Pancreas (tissue), 10 donors: ENCODE data around the gene DPYSL5. TPM values are rescaled to one million over a fixed set of nuclear protein-coding genes. Genes with fewer than 3 reads are reported as not detected.

Experiments used
- ATAC-seq, 4 donors: fragments of 200-7000 bp; cut with Tn5 transposase; one replicate each; pipeline versions ENCODE4 v1.8.0 to v1.9.1; 2020; ENCODE audit warnings: mild to moderate bottlenecking in 4 of 4, moderate library complexity in 4 of 4
- DNase-seq, 6 donors: peaks; one replicate each; pipeline ENCODE4 v3.0.0-alpha.2; 2020
- FAIRE-seq: peaks from 2 replicates; lab custom pipeline; 2012; peaks lifted over from hg19 to GRCh38; lab: Jason Lieb, UNC
- H3K27ac ChIP-seq, 4 donors: fragments of 200-600 bp; sonication (generic); 1 replicate in 3 of 4; 2 replicates in 1 of 4; pipeline versions ENCODE4 v1.5.0 to v1.8.0; 2020
- H3K27me3 ChIP-seq, 4 donors: fragments of 200-600 bp; one replicate each; pipeline ENCODE4 v1.8.0; 2021
- H3K36me3 ChIP-seq, 3 donors: fragments of 200-600 bp; sonication (generic) in 1 of 3; one replicate each; pipeline versions ENCODE4 v1.5.0 to v1.8.0; 2020 to 2021
- H3K4me1 ChIP-seq, 3 donors: fragments of 200-600 bp; one replicate each; pipeline ENCODE4 v1.8.0; 2021
- H3K4me3 ChIP-seq, 4 donors: fragments of 200-600 bp; sonication (generic) in 2 of 4; one replicate each; pipeline versions ENCODE4 v1.5.0 to v1.8.0; 2020 to 2021
- H3K9me3 ChIP-seq, 4 donors: fragments of 200-600 bp; one replicate each; pipeline ENCODE4 v1.8.0; 2021
- CTCF ChIP-seq, 4 donors: fragments of 200-600 bp; sonication (generic) in 3 of 4; IDR thresholded peaks; one replicate each; pipeline versions ENCODE4 v1.5.0 to v1.8.0; 2021; ENCODE audit warnings: antibody characterized with exemption in 4 of 4
- WGBS, 2 donors: extraction: QIAGEN DNeasy Blood & Tissue Kit; methylation state at CpG; one replicate each; pipeline ENCODE4 v1.1.7; 2013; 5-methylcytosine and 5-hydroxymethylcytosine counted together
- intact Hi-C, 3 donors: fragments of 100-400 bp; cut with DNase I; formaldehyde crosslinking; loops; one replicate each; pipeline versions ENCODE4 v1.11.1 to v1.14.2; 2022
- polyA plus RNA-seq, 2 donors: library from polyadenylated mRNA; stranded (reverse); fragments of 200-250 nt; gene quantifications; one replicate each; pipeline ENCODE4 v1.2.3, GENCODE V29; 2013
- total RNA-seq, 6 donors: library from RNA; stranded (reverse); fragmentation: NEBNext Ultra II Directional in 4 of 6; extraction: Animal tissue kit (Norgen Biotek cat#: 25700) in 4 of 6; gene quantifications; one replicate each; pipeline versions ENCODE4 v1.2.1 to v1.2.4, GENCODE V29; 2021 to 2023
- donor health status: healthy with polysubstance abuse.
- donor health status: DM: no; HTN: no; CAD: no; lungs with moderate emphysema.
- donor health status: DM: no; HTN: no; CAD: no.
- donor health status: control.
- donor health status: control.
- donor health status: Bipolar disorder and iron deficiency.
- donor health status: DM: yes; HTN: yes; CAD: no.
- donor health status: DM: no; HTN: no; CAD: no.
- donor health status: DM: no; HTN: no; CAD: no.
- donor health status: DM: yes; HTN: yes; CAD: no.

DPYSL5 gene
- total and polyA plus RNA-seq, 8 donors: 0.02 to 0.12 (median 0.09) TPM; not detected in 5

GRCh38 chr2:26901326-26902183 lies 53.6 kb downstream of the DPYSL5 start:
- no peak for TF ChIP-seq CTCF (IDR thresholded peaks at IDR 0.05)
- no peak for DNase-seq
- intact Hi-C loops: no loop called here
- no peak overlapping the region for H3K4me3 ChIP-seq
- FAIRE-seq: no peak
- H3K36me3 ChIP-seq: no peaks in the 10 kb centered on the region
- WGBS, 2 donors: 67 to 70% methylated on average over 23 of the region's 23 CpGs
- no peak overlapping the region for H3K27ac ChIP-seq
- H3K27me3 ChIP-seq: no peaks in the 10 kb centered on the region
- no peaks in the 10 kb centered on the region for H3K9me3 ChIP-seq
- no peaks in the 10 kb centered on the region for H3K4me1 ChIP-seq
- ATAC-seq: no peak

GRCh38 chr2:26903676-26904075 lies 55.7 kb downstream of the DPYSL5 start:
- Histone ChIP-seq H3K4me3 (no peak overlapping the region), H3K27ac (no peak overlapping the region), H3K4me1 (no peaks in the 10 kb centered on the region), H3K36me3 (no peaks in the 10 kb centered on the region), H3K27me3 (no peaks in the 10 kb centered on the region), H3K9me3 (no peaks in the 10 kb centered on the region)
- FAIRE-seq (no peak), ATAC-seq (no peak), DNase-seq (no peak)
- intact Hi-C loops: no loop called here
- no peak for TF ChIP-seq CTCF (IDR thresholded peaks at IDR 0.05)
- 78 to 80% methylated on average over 5 of the region's 5 CpGs for WGBS, 2 donors

GRCh38 chr2:26904839-26905238 lies 56.9 kb downstream of the DPYSL5 start:
- Histone ChIP-seq H3K4me3 (no peak overlapping the region), H3K27ac (no peak overlapping the region), H3K27me3 (no peaks in the 10 kb centered on the region), H3K36me3 (no peaks in the 10 kb centered on the region), H3K4me1 (no peaks in the 10 kb centered on the region), H3K9me3 (no peaks in the 10 kb centered on the region)
- no peak for TF ChIP-seq CTCF (IDR thresholded peaks at IDR 0.05)
- no peak for DNase-seq
- 77 to 86% methylated on average over 2 of the region's 2 CpGs for WGBS, 2 donors
- ATAC-seq: no peak
- no peak for FAIRE-seq
- intact Hi-C loops: no loop called here

- intact Hi-C loops: no loop called here
- WGBS, 2 donors: 58 to 66% methylated on average over 12 of the region's 12 CpGs
- DNase-seq: peak in 2 of 6 donors; percentile 16 to 39
- H3K36me3 ChIP-seq: no peaks in the 10 kb centered on the region
- no peak overlapping the region for H3K27ac ChIP-seq
- no peak for TF ChIP-seq CTCF (IDR thresholded peaks at IDR 0.05)
- H3K4me3 ChIP-seq: no peak overlapping the region
- H3K4me1 ChIP-seq: no peaks in the 10 kb centered on the region
- FAIRE-seq: no peak
- no peaks in the 10 kb centered on the region for H3K9me3 ChIP-seq
- H3K27me3 ChIP-seq: no peaks in the 10 kb centered on the region
- peak in 3 of 4 donors; percentile 12 to 45 (median 28) for ATAC-seq
Measured at GRCh38 chr2:26905341-26906198, 57.6 kb downstream of the DPYSL5 start.
